GM12878 (cell line): ENCODE measurements around the gene LILRB2.

Experiments
- EZH2 ChIP-seq: IDR thresholded peaks from 2 replicates; pipeline ENCODE4 v1.6.1; 2012; ENCODE audit warnings: low read depth, mild to moderate bottlenecking, control low read depth, inconsistent platforms, low read length, borderline replicate concordance; ENCODE audit not compliant: control insufficient read depth
- IRF5 ChIP-seq: fragments of 450-650 bp; IDR thresholded peaks from 2 replicates; pipeline ENCODE4 v1.6.1; 2017; ENCODE audit warnings: borderline replicate concordance
- NRF1 ChIP-seq: conservative IDR thresholded peaks from 2 replicates; pipeline ENCODE4 v1.6.1; 2011; ENCODE audit warnings: mild to moderate bottlenecking, low read depth, low read length, improper control_type of control experiment
- PAX8 ChIP-seq: fragments of 450-650 bp; IDR thresholded peaks from 2 replicates; pipeline ENCODE4 v1.6.1; 2017; ENCODE audit warnings: mild to moderate bottlenecking, moderate library complexity
- POLR2A ChIP-seq: IDR thresholded peaks from 2 replicates; pipeline ENCODE4 v1.6.1; 2011; ENCODE audit warnings: low read depth, mild to moderate bottlenecking, low read length
- RAD21 ChIP-seq: IDR thresholded peaks from 2 replicates; pipeline ENCODE4 v1.6.1; 2011; ENCODE audit warnings: mild to moderate bottlenecking, low read depth, low read length, moderate library complexity; ENCODE audit not compliant: insufficient read depth

GRCh38 chr19:54324071-54324470 lies 43.2 kb upstream of the LILRB2 start:
- TF ChIP-seq PAX8 (no peak), IRF5 (no peak), RAD21 (no peak), EZH2 (no peak), NRF1 (no peak), POLR2A (no peak)
